HUES6 (cell line): ENCODE results near the gene SPATA13.

ENCODE experiments used
- H3K27ac ChIP-seq: 2 replicates; pipeline ENCODE4 v1.7.0; 2013; ENCODE audit warnings: low read depth, mild to moderate bottlenecking, low read length, inconsistent platforms
- H3K27me3 ChIP-seq: 2 replicates; pipeline ENCODE4 v1.6.1; 2013; ENCODE audit warnings: low read length; ENCODE audit not compliant: control insufficient read depth, insufficient read depth
- H3K36me3 ChIP-seq: 2 replicates; pipeline ENCODE4 v1.6.1; 2013; ENCODE audit warnings: low read length; ENCODE audit not compliant: control insufficient read depth, insufficient read depth
- H3K4me1 ChIP-seq: 2 replicates; pipeline ENCODE4 v1.6.1; 2013; ENCODE audit warnings: low read length; ENCODE audit not compliant: control insufficient read depth, insufficient read depth
- H3K4me3 ChIP-seq: 2 replicates; pipeline ENCODE4 v1.5.1; 2013; ENCODE audit warnings: low read depth, low read length
- H3K9ac ChIP-seq: one replicate; pipeline ENCODE4 v1.6.1; 2013; ENCODE audit warnings: mild to moderate bottlenecking, low read length
- H3K9me3 ChIP-seq: 2 replicates; pipeline ENCODE4 v1.6.1; 2013; ENCODE audit warnings: low read depth, low read length; ENCODE audit not compliant: control insufficient read depth, insufficient read depth

SPATA13 gene

DNA sequence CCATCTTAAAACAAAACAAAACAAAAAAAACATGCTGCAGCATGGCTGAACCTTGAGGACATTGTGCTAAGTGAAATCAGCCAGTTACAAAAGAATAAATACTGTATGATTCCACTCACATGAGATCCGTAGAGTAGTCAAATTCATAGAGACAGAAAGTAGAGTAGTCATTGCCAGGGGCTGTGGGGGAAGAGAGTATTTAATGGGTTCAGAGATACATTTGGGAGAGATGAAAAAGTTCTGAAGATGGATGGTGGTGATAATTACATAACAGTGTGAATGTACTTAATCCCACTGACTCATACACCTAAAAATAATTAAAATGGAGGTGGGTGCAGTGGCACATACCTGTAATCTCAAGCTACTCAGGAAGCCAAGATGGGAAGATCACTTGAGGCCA lies 76.8 kb downstream of the SPATA13 start:
- no peak overlapping the region for H3K27ac ChIP-seq
- H3K36me3 ChIP-seq: no peaks in the 10 kb centered on the region
- no peak overlapping the region for H3K4me3 ChIP-seq
- H3K4me1 ChIP-seq: peaks cover 17% of the 10 kb centered on the region
- H3K9me3 ChIP-seq: no peaks in the 10 kb centered on the region
- no peaks in the 10 kb centered on the region for H3K27me3 ChIP-seq
- H3K9ac ChIP-seq: no peak overlapping the region

DNA sequence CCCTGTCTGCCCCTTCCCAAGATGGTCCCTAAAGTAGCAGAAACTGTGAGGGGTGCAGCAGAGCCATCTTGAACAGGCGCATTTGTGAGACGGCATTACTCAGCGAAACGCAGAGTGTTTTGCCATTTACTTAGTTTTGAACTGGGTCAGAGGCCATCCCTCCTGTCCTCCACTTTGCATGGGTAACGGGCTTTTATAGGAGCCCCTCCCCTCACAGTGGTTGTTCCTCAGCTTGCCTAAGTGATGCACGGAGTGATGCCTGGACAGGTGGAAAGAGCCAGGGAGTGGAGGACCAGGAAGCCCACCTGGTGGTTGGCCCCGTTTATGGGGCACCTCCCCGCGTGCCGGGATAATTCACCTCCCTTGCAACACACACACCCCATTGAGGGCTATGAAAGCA lies 80.8 kb downstream of the SPATA13 start:
- Histone ChIP-seq H3K27me3 (no peaks in the 10 kb centered on the region), H3K27ac (no peak overlapping the region), H3K9me3 (no peaks in the 10 kb centered on the region), H3K4me1 (peaks cover 7% of the 10 kb centered on the region; the same call in 1 of the 2 replicates), H3K36me3 (no peaks in the 10 kb centered on the region), H3K9ac (no peak overlapping the region), H3K4me3 (no peak overlapping the region)

DNA sequence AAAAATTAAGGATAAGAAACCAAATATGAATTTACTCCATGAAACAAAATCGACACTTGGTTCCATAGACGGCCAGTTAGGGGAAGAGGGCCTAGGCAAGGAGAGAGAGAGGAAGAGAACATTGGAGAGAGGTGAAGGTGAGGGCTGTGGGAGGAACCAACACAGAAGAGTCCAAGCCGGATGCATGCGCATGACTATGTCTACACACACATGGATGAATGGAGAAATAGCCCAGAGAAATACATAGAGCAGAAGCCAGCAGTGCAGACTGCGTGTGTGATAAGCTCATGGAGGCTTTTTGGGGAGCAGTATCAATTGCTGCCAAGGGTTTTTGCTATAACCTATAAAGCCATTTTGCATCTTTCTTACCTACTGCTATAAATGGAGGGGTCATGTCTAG lies 81.6 kb downstream of the SPATA13 start:
- no peak overlapping the region for H3K27ac ChIP-seq
- H3K27me3 ChIP-seq: no peaks in the 10 kb centered on the region
- peaks cover 10% of the 10 kb centered on the region; the same call in 1 of the 2 replicates for H3K4me1 ChIP-seq
- no peak overlapping the region for H3K9ac ChIP-seq
- no peaks in the 10 kb centered on the region for H3K9me3 ChIP-seq
- H3K4me3 ChIP-seq: no peak overlapping the region
- no peaks in the 10 kb centered on the region for H3K36me3 ChIP-seq

DNA sequence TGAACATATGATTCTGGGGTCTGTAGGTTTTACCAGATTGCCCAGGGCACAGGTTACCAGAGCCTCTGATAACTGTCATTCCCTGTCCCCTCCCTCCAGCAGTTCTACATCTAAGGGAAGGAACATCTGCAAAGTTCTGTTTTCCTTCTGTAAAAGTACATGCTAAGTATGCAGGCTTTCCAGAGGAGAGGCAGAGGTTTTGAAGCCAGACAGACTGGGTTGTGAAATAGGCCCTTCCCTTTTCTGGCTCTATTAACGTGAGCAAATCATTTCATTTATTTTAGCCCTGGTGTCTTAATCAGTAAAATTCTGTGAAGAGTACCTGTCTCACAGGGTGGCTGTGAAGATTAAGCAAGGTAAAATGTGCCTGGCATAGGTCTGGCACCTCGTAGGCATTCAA lies 82.8 kb downstream of the SPATA13 start:
- Histone ChIP-seq H3K27ac (no peak overlapping the region), H3K9ac (no peak overlapping the region), H3K4me3 (no peak overlapping the region), H3K36me3 (no peaks in the 10 kb centered on the region), H3K27me3 (no peaks in the 10 kb centered on the region), H3K4me1 (peaks cover 10% of the 10 kb centered on the region; the same call in 1 of the 2 replicates), H3K9me3 (no peaks in the 10 kb centered on the region)

DNA sequence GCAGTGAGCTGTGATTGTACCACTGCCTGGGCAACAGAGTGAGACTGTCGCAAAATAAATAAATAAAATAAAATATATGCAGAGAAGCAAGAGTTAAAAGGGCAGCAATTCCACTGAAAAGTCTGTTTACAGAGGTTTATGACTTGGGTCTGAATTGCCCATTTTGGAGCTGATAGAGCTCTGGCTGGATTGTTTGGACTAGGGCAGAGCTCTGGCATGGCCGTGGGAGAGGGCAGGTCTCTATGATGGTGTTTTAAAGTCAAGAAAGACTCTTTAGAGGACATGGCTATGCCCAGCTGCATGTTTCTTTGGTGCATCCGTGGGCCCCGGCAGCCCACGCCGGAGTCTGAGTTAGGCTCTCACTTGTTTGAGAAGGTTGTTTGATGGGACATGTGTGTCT lies 84.3 kb downstream of the SPATA13 start:
- H3K9me3 ChIP-seq: no peaks in the 10 kb centered on the region
- no peak overlapping the region for H3K9ac ChIP-seq
- no peak overlapping the region for H3K4me3 ChIP-seq
- H3K36me3 ChIP-seq: no peaks in the 10 kb centered on the region; the same call in 1 of the 2 replicates
- H3K27me3 ChIP-seq: no peaks in the 10 kb centered on the region
- peaks cover 15% of the 10 kb centered on the region; the same call in 1 of the 2 replicates for H3K4me1 ChIP-seq
- no peak overlapping the region for H3K27ac ChIP-seq

DNA sequence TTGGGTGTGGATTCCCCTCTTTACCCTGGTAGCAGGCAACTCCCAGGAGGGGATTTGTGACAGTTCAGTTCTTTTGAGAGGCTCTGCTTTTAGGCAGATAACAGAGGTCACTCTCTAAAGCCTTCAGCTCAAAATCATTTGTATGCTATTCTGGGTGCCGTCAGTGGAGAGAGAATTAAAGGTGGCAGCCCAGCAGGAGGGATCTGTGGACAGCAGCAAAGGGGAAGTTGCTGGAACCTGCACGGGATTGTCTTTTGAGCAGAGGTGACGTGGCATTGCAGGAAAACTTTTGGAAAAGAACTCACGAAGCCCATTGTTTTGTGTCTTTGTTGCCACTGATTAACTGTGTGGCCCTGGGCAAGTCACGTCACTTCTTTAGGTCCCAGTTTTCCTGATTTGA lies 86.5 kb downstream of the SPATA13 start:
- Histone ChIP-seq H3K4me1 (peaks cover 8% of the 10 kb centered on the region; the same call in 1 of the 2 replicates), H3K9ac (no peak overlapping the region), H3K36me3 (peaks cover 10% of the 10 kb centered on the region), H3K27ac (no peak overlapping the region), H3K4me3 (no peak overlapping the region), H3K9me3 (no peaks in the 10 kb centered on the region), H3K27me3 (no peaks in the 10 kb centered on the region)

DNA sequence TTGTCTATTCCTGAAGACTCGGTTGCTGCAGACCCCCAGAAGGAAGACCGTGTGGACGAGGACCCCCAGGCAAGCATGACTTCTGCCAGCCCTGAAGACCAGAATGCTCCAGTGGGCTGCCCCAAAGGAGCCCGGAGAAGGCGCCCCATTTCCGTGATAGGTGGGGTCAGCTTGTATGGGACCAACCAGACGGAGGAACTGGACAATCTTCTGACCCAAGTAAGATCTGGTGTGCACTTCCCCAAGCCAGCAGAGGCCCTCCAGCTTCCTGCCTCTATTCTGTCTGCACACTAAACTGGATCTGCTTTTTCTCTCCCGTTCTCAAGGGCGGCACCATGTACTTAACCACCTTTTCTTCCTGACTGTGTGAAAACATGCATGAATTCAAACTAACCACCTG lies 89.1 kb downstream of the SPATA13 start:
- Histone ChIP-seq H3K9ac (no peak overlapping the region), H3K36me3 (peaks cover 32% of the 10 kb centered on the region), H3K4me1 (peaks cover 8% of the 10 kb centered on the region; the same call in 1 of the 2 replicates), H3K27ac (no peak overlapping the region), H3K27me3 (no peaks in the 10 kb centered on the region), H3K9me3 (no peaks in the 10 kb centered on the region), H3K4me3 (no peak overlapping the region)

DNA sequence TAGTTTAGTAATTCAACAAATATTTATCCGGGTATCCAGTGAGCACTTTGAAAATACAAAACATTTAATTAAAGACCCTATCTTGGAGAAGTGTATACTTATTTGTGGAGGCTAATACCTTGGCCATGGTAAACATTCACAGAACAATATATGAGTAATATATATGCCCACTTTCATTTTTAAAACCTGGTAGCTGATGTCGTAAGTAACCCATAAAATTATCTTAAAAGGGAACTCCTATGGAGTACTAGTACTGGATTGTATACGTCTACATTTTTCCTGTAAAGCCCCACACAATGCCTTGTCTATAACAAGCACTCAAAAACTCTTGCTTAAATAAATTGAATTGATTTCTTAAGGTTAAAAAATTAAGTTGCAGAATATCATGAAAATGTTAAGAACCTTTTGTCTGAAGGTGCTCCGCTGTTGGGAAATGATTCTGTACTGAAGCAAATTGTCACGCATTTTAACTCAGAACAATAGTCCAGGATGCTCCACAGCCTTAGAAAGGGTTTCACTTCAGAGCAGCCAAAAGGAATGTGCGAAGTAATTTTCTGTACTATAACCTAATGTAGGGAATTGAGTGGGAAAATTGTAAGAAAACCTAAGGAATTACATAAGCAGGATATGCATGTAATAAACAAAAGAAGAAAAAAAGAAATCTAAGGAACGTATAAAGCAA lies 90.0 kb downstream of the SPATA13 start:
- Histone ChIP-seq H3K4me1 (peaks cover 8% of the 10 kb centered on the region; the same call in 1 of the 2 replicates), H3K27me3 (no peaks in the 10 kb centered on the region), H3K27ac (no peak overlapping the region), H3K9me3 (no peaks in the 10 kb centered on the region), H3K9ac (no peak overlapping the region), H3K36me3 (peaks cover 36% of the 10 kb centered on the region), H3K4me3 (no peak overlapping the region)

DNA sequence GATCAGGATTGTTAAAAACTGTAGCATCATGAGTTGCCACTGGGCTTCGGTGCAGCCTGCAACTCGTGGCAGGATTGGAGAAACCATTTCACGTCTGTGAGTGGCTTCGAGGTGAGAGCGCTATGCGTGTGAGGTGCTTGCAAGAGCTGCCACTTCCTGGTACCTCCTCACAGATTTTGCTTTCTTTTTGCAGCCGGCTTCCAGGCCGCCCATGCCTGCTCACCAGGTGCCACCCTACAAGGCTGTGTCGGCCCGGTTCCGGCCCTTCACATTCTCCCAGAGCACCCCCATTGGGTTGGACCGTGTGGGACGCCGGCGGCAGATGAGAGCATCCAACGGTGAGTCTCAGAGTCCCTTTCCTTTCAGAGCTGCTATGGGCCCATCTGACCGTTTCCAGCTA lies 91.0 kb downstream of the SPATA13 start:
- Histone ChIP-seq H3K27me3 (no peaks in the 10 kb centered on the region), H3K36me3 (peaks cover 36% of the 10 kb centered on the region), H3K4me1 (peaks cover 8% of the 10 kb centered on the region; the same call in 1 of the 2 replicates), H3K9ac (no peak overlapping the region), H3K4me3 (no peak overlapping the region), H3K9me3 (no peaks in the 10 kb centered on the region), H3K27ac (no peak overlapping the region)

DNA sequence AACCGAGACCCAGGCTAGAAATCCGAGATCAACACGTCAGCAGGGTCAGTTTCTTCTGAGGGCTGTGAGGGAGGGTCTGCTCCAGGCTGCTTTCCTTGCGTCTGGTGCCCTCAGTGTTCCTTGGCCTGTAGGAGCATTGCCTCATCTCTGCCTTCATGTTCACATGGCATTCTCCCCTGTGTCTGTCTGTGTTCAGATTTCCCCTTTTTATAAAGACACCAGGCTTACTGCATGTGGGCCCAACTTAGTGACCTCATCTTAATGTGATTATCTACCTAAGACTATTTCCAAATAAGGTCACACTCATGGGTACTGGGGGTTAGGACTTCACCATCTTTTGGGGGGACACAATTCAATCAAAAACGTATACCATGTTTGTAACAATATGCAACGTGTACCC lies 91.6 kb downstream of the SPATA13 start:
- Histone ChIP-seq H3K9me3 (no peaks in the 10 kb centered on the region), H3K36me3 (peaks cover 38% of the 10 kb centered on the region), H3K27me3 (no peaks in the 10 kb centered on the region)

DNA sequence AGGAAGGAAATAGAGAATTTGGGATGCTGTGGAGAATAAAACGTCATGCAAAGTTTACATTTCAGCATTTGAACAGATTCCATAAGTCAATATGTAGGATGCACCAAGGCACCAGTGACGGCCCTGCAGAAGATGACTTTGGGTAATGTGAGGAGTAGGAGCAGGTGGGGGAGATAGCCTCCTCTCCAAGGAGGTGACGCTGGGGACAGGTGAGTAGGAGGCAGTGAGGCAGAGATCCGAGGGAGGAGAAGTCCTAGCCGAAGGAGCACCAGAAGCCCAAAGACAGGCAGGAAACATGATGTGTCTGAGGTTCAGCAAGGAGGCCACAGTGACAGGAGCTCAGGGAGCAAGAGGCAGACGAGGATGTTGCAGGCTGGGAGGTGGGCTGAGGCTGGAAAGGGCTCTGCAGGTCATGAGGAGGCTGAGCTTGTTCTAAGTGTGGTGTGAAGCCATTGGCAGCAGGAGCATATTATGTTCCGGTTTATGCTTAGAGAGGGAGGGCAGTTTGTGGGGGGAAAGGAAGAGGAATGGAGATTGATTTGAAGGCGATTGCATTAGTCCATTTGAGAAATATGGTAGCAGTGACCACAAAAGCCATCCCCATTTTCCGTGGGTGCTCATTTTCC lies 93.1 kb downstream of the SPATA13 start:
- H3K27ac ChIP-seq: no peak overlapping the region
- no peaks in the 10 kb centered on the region for H3K9me3 ChIP-seq
- H3K9ac ChIP-seq: no peak overlapping the region
- H3K36me3 ChIP-seq: peaks cover 39% of the 10 kb centered on the region
- no peak overlapping the region for H3K4me3 ChIP-seq
- H3K27me3 ChIP-seq: no peaks in the 10 kb centered on the region
- H3K4me1 ChIP-seq: peaks cover 5% of the 10 kb centered on the region; the same call in 1 of the 2 replicates

More for the DNA sequence above, 91.6 kb downstream of the SPATA13 start:
- Histone ChIP-seq H3K4me3 (no peak overlapping the region), H3K4me1 (peaks cover 5% of the 10 kb centered on the region; the same call in 1 of the 2 replicates), H3K9ac (no peak overlapping the region), H3K27ac (no peak overlapping the region)
